LNCAP (cell line): Measurements from ENCODE around the gene USP11.

ENCODE experiments used
- CTCF ChIP-seq: fragments of 450-650 bp; IDR thresholded peaks from 2 replicates; pipeline ENCODE4 v1.5.1; 2017; ENCODE audit warnings: mild to moderate bottlenecking

The USP11 gene

GRCh38 chrX:47229427-47229826, 3.4 kb upstream of the USP11 start:
- TF ChIP-seq CTCF = no peak

- TF ChIP-seq CTCF = no peak
Measured at GRCh38 chrX:47230136-47230868, 2.5 kb upstream of the USP11 start.

- TF ChIP-seq CTCF = no peak
Measured at GRCh38 chrX:47231167-47231566, 1.6 kb upstream of the USP11 start.

GRCh38 chrX:47232197-47232802, 509 bp upstream of the USP11 start:
- TF ChIP-seq CTCF = no peak

- TF ChIP-seq CTCF = no peak
Measured at GRCh38 chrX:47233333-47234113, 714 bp downstream of the USP11 start.

GRCh38 chrX:47234583-47234982, 1.8 kb downstream of the USP11 start:
- TF ChIP-seq CTCF = no peak

GRCh38 chrX:47235691-47236103, 2.9 kb downstream of the USP11 start:
- no peak for TF ChIP-seq CTCF
